NCI-H1048 (cell line): ENCODE results near the gene PTGIS.

Experiments
- DNase-seq: peaks from one replicate; lab custom pipeline; 2025; lab: John Stamatoyannopoulos, UW

The PTGIS gene

DNA sequence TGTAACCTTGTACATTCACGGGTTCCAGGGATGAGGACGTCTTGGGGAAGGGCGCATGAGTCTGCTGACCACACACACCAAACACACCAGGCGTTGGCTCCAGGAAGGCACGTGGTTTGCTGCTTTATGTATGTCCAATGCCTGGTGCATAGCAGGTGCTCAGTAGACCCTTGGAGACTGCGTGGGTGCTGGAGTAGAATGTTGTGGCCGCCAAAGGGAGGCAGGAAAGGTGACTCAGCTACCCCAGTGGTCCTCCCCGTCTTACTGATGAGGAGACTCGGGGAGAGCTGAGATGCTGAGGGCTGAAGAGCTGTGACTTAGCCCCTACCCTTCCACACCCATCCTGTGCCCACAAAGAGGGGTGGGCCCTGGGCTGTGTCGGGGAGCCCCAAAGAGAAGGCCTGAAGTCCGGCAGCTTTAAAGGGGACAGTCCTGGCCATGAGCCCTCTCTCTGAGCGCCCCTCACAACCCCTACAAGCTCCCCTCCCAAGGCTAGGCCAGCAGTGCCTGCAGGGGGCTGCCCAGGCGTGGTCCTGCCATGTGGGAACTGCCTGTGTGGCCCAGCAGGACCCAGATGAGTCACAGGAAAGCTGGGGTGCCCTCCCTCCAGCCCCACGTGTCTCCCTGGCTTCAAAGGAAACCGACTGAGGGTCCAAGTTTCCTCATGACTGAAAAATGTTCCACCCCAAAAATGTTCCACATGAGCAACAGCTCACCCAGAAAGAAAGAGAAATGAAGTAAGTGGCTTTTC is 28.0 kb upstream of the PTGIS start:
- DNase-seq = no peak

DNA sequence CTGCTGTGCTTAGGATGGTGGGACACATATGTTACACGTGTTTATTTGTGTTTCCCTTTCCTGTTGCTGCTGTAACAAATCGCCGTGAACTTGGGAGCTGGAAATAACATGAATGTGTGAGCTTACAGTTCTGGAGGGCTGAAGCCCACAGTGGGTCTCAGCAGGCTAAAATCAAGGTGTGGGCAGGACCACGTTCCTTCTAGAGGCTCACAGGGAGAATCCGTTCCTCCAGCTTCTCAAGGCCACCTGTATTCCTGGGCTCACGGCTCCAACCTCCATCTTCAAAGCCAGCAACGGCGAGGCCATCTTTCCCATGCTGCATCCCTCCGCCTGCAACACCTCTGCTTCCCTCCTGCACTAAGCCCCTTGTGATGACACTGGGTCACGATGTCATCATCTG is 27.4 kb upstream of the PTGIS start:
- DNase-seq = no peak

DNA sequence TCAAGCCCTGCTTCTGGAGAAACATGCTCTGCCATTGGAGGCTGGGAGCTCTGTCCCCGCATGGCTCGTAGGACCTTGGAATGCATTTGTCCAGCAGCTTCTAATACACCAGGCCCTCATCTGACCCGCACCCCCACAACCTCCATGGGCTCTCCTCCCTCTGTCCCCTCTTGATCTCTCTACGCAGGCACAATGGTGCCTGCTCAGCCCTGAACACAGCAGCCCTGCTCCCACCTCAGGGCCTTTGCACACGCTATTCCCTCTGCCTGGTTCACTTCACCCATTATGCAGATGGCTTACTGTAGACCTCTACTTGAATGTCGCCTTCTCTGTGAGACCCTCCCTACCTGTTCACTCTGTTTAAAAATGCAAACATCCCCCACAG is 27.0 kb upstream of the PTGIS start:
- DNase-seq = no peak

DNA sequence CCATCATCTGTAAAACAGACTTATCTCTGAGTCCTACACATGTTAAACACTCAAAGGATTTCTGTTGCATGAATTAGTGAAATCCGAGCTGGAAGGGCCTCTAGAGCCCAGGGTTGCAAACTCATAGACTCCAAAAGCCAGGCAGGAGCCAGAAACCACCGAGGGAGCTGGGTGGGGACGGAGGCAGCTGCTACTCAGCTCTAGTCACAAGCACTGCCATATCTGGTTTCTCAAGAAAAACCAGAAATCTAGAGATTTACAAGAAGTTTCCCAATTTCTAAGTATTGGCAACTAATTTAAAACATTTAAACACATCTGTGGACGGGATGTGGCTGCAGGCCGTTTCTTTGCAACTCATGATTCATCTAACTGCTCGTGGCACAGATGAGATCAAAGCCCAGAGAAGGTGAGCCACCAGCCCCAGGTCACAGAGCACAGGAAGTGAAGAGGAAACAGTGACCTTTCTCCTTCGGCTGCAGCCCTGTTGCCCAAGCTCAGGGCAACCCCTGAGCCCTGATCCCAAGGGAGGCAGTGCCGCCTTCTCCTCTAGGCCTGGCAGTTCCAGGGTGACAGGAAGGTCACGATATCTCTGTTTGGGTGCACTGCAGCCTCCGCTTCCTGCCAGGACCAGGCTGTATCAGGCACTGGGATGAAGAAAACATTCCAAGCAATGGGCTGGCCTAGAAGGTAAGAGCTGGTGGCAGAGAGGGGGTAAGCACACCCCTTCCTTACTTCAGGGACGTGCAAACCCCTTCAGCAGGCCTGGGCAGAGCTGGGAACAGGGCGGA is 26.4 kb upstream of the PTGIS start:
- DNase-seq = no peak

DNA sequence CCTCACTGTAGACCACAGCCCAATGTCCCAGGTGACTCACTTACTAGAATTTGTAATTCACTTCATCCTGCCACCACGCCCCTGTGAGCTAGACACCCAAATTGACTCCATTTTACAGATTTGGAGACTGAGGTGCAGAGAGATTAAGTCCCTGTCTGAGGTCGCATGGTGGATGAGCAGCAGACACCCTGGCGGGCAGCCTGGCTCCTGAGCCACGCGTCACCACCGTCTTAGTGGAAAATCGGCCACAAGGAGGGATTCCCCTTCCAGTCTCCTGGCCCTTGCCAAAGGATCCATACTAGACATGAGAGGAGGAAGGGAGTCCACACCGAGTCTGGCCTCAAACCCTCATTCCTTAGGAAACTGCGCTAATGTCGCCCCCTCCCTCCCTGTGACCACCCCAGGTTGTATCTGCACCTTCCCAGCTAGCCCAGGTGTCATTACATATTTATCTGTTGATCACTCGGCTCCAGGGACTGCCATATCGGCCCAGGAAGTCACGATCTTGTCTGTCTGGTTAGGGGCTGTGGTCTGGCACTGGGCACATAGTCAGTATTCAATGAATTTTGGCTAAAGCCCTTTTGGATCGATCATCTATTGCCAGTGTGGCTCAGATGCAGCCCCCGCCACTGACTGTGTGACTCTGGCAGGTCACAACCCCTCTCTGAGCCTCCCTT is 25.7 kb upstream of the PTGIS start:
- no peak for DNase-seq

DNA sequence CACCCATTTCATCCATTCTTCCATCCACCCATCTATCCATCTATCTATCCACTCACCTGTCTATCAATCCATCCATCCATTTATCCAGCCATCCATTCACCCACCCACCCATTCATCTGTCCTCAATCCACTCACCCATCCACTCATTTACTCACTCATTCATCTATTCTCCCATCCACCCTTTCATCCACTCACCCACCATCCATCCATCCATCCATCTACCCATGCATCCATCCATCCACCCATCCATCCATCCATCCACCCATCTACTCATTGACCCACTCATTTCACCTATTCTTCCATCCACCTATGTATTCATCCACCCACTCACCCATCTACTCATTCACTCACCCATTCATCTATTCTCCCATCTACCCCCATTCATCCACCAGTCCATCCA is 24.2 kb upstream of the PTGIS start:
- no peak for DNase-seq

DNA sequence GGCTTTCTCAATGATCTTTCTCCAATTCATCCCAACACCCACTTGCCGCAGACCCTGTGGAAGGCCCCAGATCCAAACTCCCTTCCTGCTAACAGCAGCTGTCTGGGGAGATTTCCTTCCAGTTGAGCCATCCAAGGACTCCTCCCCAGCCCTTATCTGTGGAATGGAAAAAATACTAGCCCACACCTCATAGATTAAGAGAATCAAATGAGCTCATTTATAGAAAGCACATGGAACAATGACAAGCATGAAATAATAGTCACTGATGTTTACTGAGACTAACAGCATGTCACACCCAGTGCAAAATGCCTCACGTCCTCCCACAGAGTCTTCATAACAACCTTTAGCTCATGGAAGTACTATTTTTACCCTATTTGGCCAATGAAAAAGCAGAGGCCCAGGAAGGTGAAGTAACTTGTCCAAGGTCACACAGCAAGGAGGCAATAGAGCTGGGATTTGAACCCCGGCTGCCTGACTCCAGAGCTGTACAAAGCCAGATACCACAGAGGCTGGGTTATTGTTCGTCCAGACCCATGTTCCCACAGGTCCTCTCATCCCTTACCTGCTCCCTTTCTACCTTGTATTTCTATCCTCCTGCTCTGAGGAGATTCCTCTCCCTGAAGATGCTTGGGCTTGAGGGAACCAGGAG is 23.4 kb upstream of the PTGIS start:
- no peak for DNase-seq

DNA sequence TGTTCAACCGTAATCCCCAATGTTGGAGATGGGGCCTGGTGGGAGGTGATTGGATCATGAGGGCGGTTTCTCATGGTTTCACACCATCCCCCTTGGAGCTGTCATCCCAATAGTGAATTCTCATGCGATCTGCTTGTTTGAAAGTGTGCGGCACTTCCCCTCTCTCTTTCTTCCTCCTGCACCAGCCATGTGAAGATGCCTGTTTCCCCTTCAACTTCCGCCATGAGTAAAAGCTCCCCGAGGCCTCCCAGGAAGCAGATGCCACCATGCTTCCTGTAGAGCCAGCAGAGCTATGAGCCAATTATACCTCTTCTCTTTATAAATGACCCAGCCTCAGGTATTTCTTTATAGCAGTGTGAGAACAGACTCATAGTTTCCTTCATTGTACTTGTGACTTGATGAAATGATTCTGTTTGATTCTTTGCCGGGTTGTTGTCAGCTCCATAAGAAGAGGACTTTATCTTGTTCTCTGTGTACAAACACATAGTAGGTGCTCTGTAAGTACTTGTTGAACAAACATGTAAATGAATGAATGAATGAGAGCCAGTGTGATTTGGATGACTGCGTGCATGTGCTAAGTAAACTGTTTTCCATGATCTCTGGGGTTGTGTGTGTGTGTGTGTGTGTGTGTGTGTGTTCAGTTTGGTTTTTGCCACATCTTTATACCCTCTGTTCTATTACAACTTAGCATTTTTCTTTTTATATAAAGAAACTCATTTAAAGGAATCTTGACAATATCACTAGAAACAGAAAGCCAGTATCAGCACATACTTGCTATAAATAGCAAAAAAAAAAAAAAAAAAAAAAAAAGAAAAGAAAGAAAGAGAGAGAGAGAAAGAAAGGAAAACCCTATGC is 22.5 kb upstream of the PTGIS start:
- DNase-seq = no peak

GRCh38 chr20:49589747-49590146 is 21.8 kb upstream of the PTGIS start:
- DNase-seq = no peak

DNA sequence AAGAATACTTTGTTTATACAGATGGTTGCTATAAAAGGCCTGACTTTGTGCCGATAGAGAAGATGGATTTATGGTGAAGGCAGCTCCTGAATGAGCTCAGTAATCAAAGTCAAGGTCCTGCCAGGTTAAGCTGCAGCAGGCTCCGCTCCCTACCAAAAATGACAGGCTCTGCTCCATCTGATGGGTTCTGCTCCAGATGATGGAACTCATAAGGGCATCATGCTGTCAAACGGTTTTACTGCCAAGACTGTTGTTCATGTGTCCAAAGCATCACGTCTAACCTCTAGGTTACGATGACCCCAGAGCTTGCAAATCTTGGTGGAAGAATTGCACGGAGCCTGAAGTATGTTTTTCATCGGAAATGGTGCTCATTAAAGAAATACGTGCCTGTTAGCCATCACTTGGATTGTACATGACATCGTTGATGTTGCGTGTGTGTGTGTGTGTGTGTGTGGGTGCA is 19.2 kb upstream of the PTGIS start:
- DNase-seq = no peak

- DNase-seq = no peak
Observed at GRCh38 chr20:49585585-49586245, 17.8 kb upstream of the PTGIS start.

DNA sequence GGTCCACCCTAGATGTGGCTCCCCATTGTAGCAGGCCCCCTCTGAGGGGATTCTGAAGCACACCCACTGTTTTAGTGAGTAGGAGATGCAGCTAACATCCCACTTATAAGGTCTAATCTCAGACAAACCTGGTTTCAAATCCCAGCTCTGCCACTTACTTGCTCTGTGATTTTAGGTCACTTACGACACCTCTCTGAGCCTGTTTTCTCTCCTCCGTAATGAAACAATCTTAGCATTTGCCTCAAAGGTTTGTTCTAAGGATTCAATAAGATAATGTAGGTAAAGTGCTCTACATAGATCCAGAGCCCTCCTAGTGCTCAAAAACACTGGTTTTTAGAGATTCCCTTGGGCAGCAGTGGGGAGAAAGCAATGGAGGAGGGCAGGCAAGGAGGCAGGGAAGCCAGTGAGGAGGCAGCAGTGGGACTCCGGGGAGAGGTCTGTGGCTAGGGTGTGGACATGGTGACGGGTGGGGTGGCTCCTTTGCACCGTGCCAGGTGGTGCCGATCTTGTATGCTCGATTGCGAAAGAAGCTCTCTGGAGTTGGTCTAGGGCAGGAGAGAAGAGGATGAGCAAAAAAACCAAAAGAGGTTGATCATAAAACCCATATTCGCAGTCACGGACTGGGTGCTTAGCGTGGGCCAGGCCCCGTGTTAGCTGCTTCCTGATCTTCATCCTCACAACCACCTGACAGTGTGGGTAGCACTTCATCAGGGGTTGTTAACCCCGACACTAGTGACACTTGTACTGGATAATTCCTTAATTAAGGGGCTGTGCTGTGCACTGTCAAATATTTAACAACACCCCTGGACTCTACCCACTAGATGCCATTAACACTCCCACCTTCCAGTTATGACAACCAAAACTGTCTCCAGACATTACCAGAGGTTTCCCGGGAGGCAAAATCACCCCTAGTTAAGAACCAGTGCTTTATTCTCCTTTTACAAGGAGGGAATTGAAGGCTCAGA is 16.8 kb upstream of the PTGIS start:
- DNase-seq = no peak

GRCh38 chr20:49583669-49584417 is 15.9 kb upstream of the PTGIS start:
- DNase-seq = no peak

DNA sequence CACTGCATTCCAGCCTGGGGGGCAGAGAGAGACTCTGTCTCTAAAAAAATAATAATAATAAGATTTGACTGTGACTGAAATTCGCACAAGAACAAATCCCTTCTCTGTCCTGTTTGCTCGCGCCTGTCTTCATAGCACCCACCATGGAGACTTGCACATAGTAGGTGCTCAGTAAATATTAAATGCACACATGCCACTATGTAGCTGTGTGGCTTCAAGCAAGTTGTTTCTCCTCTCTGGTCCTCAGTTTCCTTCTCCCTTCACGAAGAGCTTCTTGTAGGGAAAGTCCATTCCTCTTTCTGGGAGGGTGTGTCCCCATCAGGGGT is 15.4 kb upstream of the PTGIS start:
- DNase-seq = no peak

DNA sequence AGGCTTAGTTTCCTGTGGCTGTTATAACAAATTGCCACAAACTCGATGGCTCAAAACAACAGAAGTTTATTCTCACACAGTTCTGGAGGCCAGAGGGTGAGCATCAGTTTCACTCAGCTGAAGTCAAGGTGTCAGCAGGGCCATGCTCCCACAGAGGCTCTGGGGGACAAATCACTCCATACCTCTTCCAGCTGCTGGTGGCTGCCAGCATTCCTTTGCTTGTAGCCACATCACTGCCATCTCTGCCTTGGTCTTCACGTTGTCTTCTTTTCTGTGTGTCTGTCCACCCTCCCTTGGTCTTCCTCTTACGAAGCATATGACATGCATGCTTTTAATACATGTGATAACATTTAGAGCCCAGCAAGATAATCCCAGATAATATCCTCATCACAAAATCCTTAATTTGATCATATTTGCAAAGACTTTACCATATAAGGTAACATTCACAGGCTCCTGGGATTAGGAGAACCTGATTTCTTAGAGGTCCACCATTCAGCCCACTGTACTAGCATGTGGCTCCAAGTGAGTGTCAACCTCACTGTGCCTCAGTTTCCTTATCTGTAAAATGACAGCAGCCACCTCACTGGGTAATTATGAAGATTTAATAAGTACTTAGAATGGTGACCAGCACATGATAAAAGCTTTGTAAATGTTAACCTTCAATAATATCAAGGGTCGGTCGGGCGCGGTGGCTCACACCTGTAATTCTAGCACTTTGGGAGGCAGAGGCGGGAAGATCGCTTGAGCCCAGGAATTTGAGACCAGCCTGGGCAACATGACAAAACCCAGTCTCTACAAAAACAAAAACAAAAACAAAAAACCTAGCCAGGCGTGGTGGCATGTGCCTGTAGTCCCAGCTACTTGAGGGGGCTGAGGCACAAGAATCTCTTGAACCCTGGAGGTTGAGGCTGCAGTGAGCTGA is 14.7 kb upstream of the PTGIS start:
- no peak for DNase-seq

DNA sequence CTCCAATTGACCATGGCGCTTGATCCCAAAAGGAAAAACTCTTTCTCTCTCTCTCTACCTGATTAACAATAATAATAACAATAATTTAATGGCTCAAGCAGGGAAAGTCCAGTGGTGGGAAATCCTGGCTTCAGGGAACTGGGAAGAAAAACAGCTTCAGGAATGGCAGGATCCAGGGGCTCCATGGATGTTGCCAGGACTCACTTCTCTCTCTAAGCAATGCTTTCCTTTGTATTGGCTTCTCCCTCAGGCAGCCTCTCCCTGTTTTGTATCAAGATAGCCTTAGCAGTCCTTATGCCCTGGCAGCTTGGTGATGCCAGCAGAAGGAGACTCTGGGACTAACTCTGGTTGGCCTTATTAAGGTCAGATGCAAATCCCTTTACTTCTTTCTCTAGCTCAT is 13.5 kb upstream of the PTGIS start:
- no peak for DNase-seq

DNA sequence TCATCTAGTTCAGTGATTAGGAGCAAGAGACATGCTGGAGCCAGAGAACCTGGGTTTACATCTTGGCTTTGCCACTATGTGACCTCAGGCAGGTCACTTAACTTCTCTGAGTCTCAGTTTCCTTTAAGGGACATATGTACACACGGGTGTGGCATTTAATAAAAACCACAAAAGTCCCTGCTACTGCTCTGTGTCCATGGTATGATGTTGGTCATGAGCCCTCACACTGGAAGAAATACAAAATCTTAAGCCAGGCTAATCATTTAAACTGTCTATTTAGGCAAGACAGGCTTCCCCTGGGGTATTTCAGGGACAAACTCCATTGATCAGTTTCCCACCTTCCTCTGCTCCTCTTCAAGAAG is 12.9 kb upstream of the PTGIS start:
- no peak for DNase-seq
